Fibroblast of lung (primary cell): ENCODE measurements around the gene ZW10.

Experiments used
- CTCF ChIP-seq, 2 donors: IDR thresholded peaks in 1 of 2; conservative IDR thresholded peaks in 1 of 2; 1 replicate in 1 of 2; 2 replicates in 1 of 2; pipeline ENCODE4 v1.5.1; 2011 to 2012; ENCODE audit warnings: low read length in 2 of 2, control low read depth in 1 of 2, inconsistent platforms in 1 of 2, low read depth in 1 of 2, mild to moderate bottlenecking in 1 of 2
- EZH2 ChIP-seq: IDR thresholded peaks from 2 replicates; pipeline ENCODE4 v1.5.1; 2012; ENCODE audit warnings: low read length, control low read depth, mild to moderate bottlenecking; ENCODE audit errors: missing control alignments

- no peak for TF ChIP-seq CTCF (conservative IDR thresholded peaks at IDR 0.05 in 1 of 2, IDR thresholded peaks at IDR 0.05 in 1 of 2; ENCODE audit: low read depth in 1 of 2, low read length in 2 of 2)
- no peak for TF ChIP-seq EZH2
Observed at GRCh38 chr11:113722934-113723333, 50.6 kb downstream of the ZW10 start.
